B cell (primary cell): ENCODE results near the gene GPC5. TPM values are rescaled to one million over a fixed set of nuclear protein-coding genes. Genes with fewer than 3 reads are reported as not detected.

Experiments used
- ATAC-seq: fragments of 200-7000 bp; cut with Tn5 transposase; one replicate; pipeline ENCODE4 v1.10.0; 2021; ENCODE audit warnings: low read depth, mild to moderate bottlenecking, moderate number of reproducible peaks, moderate library complexity
- CTCF ChIA-PET: fragments of 350-600 bp; sonication (Branson Sonifier 250); formaldehyde crosslinking; loops from one replicate; lab custom pipeline; 2021; ENCODE audit warnings: antibody characterized with exemption, inconsistent platforms; lab: Charles Lee
- POLR2A ChIA-PET: fragments of 350-600 bp; sonication (Branson Sonifier 250); formaldehyde crosslinking; loops from one replicate; lab custom pipeline; 2021; ENCODE audit warnings: antibody characterized with exemption; lab: Charles Lee
- DNase-seq: peaks from one replicate; pipeline ENCODE4 v3.0.0; 2013
- H2AFZ ChIP-seq: 2 replicates; pipeline ENCODE4 v1.6.1; 2012; ENCODE audit warnings: mild to moderate bottlenecking, low read depth, low read length; ENCODE audit not compliant: insufficient read depth, poor library complexity, severe bottlenecking
- H3K27ac ChIP-seq, 2 donors: 1 replicate in 1 of 2; 2 replicates in 1 of 2; pipeline ENCODE4 v1.5.1; 2012 to 2013; ENCODE audit warnings: low read length in 2 of 2, mild to moderate bottlenecking in 2 of 2, moderate library complexity in 1 of 2
- H3K27me3 ChIP-seq, 4 experiments: fragments of 200-600 bp in 1 of 4; sonication (generic) in 1 of 4; replicated peaks in 1 of 4; 1 replicate in 2 of 4; 2 replicates in 2 of 4; pipeline versions ENCODE4 v1.6.1 to v1.7.0; 2013 to 2016; ENCODE audit warnings: low read length in 3 of 4, mild to moderate bottlenecking in 2 of 4, mixed read lengths in 1 of 4, moderate library complexity in 1 of 4; ENCODE audit not compliant: insufficient read depth in 4 of 4, control insufficient read depth in 3 of 4; ENCODE audit errors: control extremely low read depth in 1 of 4
- H3K36me3 ChIP-seq, 2 experiments: replicated peaks in 1 of 2; 1 replicate in 1 of 2; 2 replicates in 1 of 2; pipeline versions ENCODE4 v1.6.1 to v1.7.1; 2013; ENCODE audit warnings: low read length in 1 of 2; ENCODE audit not compliant: insufficient read depth in 2 of 2, control insufficient read depth in 1 of 2; ENCODE audit errors: control extremely low read depth in 1 of 2, extremely low read depth in 1 of 2
- H3K4me1 ChIP-seq, 2 donors: fragments of 200-600 bp in 1 of 2; sonication (generic) in 1 of 2; 1 replicate in 1 of 2; 2 replicates in 1 of 2; pipeline versions ENCODE4 v1.5.1 to v1.6.1; 2013 to 2017; ENCODE audit warnings: low read length in 2 of 2; ENCODE audit not compliant: control insufficient read depth in 2 of 2, insufficient read depth in 2 of 2
- H3K4me2 ChIP-seq: replicated peaks from 2 replicates; pipeline ENCODE3; 2012; ENCODE audit warnings: mild to moderate bottlenecking, low read depth, low read length; ENCODE audit not compliant: poor library complexity, severe bottlenecking
- H3K4me3 ChIP-seq, 5 experiments: fragments of 200-600 bp in 1 of 5; sonication (generic) in 1 of 5; 1 replicate in 3 of 5; 2 replicates in 2 of 5; pipeline versions ENCODE4 v1.5.1 to v1.7.0; 2011 to 2016; ENCODE audit warnings: low read length in 4 of 5, mild to moderate bottlenecking in 4 of 5, low read depth in 2 of 5, control low read depth in 1 of 5, moderate library complexity in 1 of 5; ENCODE audit not compliant: insufficient read depth in 1 of 5; ENCODE audit errors: control extremely low read depth in 1 of 5, extremely low read depth in 1 of 5
- H3K79me2 ChIP-seq: fragments of 200-600 bp; sonication (generic); one replicate; pipeline ENCODE4 v1.6.0; 2016; ENCODE audit warnings: low read length; ENCODE audit not compliant: control insufficient read depth, insufficient read depth
- H3K9ac ChIP-seq: fragments of 200-600 bp; sonication (generic); 2 replicates; pipeline ENCODE4 v1.6.1; 2017; ENCODE audit warnings: mild to moderate bottlenecking, low read length, moderate library complexity
- H3K9me3 ChIP-seq, 3 donors: one replicate each; pipeline versions ENCODE4 v1.6.1 to v1.7.1; 2013; ENCODE audit warnings: low read length in 2 of 3; ENCODE audit not compliant: control insufficient read depth in 2 of 3, insufficient read depth in 1 of 3; ENCODE audit errors: control extremely low read depth in 1 of 3
- H4K20me1 ChIP-seq: 2 replicates; pipeline ENCODE4 v1.6.0; 2012; ENCODE audit warnings: mild to moderate bottlenecking, low read length; ENCODE audit not compliant: insufficient read depth, control insufficient read depth, poor library complexity, severe bottlenecking
- H3K27ac Mint-ChIP-seq: one replicate; pipeline ENCODE4 v1.8.0; 2021; ENCODE audit warnings: mixed read lengths
- H3K27me3 Mint-ChIP-seq: one replicate; pipeline ENCODE4 v1.8.0; 2021; ENCODE audit warnings: mixed read lengths
- H3K4me1 Mint-ChIP-seq: one replicate; pipeline ENCODE4 v1.8.0; 2021; ENCODE audit warnings: mixed read lengths
- H3K4me3 Mint-ChIP-seq: one replicate; pipeline ENCODE4 v1.8.0; 2021; ENCODE audit warnings: mixed read lengths
- H3K9me3 Mint-ChIP-seq: one replicate; pipeline ENCODE4 v1.8.0; 2022; ENCODE audit warnings: mixed read lengths; ENCODE audit not compliant: insufficient read depth
- EZH2 ChIP-seq: IDR thresholded peaks from 2 replicates; pipeline ENCODE4 v1.6.1; 2012; ENCODE audit warnings: borderline replicate concordance, low read depth, mild to moderate bottlenecking, moderate library complexity, low read length; ENCODE audit not compliant: insufficient read depth, poor library complexity, severe bottlenecking
- WGBS: methylation state at CpG from one replicate; pipeline ENCODE4 v1.1.5; 2013; ENCODE audit warnings: missing lambda C conversion rate; ENCODE audit not compliant: insufficient coverage; 5-methylcytosine and 5-hydroxymethylcytosine counted together
- intact Hi-C: fragments of 100-400 bp; cut with micrococcal nuclease; formaldehyde crosslinking; loops from one replicate; pipeline ENCODE4 v1.10.0; 2022
- polyA plus RNA-seq: library from polyadenylated mRNA; depleted of rRNA; stranded (reverse); fragments of >200 nt; gene quantifications from 2 replicates; pipeline ENCODE4 v1.2.3, GENCODE V29; 2012
- total RNA-seq, 2 donors: library from RNA; stranded (reverse); fragments of 120-200 nt in 1 of 2; gene quantifications; 1 replicate in 1 of 2; 2 replicates in 1 of 2; pipeline versions ENCODE4 v1.2.3 to v1.2.4, GENCODE V29; 2013 to 2022
- TF ChIP-seq, protein P1 (sequence below): fragments of 200-600 bp; IDR thresholded peaks from one replicate; pipeline ENCODE4 v1.8.0; 2022; ENCODE audit warnings: antibody characterized with exemption, mild to moderate bottlenecking

The GPC5 gene
- total and polyA plus RNA-seq, 2 donors (not counting 1 experiment from before 2014, with no cell fraction given), result 0.15 to 0.30 TPM

DNA sequence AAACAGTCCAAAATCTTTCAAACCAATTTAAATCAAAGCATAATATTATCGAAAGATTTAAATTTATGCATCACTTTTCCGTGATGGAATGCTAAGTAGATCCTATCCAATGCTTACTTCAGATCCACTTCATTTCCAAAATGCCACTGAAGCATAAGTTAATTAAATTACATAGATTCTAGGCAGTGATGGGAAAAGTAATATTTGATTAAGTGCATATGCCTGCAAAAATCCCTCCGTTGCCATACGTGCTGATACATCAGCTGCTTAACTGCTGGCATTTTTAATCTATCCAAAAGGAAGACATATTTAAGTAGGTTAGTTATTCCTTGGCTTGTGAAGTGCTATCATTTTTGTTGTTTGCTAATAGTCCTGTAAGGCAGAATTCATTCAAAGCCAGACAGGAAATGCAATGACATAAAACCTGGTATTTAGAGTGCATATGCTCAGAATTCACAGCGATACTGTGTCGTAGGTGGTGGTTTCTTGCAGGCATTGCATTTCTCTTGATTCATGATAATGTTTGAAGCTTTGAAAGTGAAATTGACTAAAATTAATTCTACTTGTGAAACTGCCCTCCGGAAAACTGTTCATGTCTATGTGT lies 1089.9 kb downstream of the GPC5 start:
- ChIA-PET CTCF (no interaction called here), POLR2A (no interaction called here)
- H3K4me3 Mint-ChIP-seq, result no peak overlapping the region
- peaks cover 0 to 6% (median 0%) of the 10 kb centered on the region in 3 donors for H3K9me3 ChIP-seq
- H3K79me2 ChIP-seq, result no peaks in the 10 kb centered on the region
- H3K4me1 ChIP-seq, result no peaks in the 10 kb centered on the region
- H3K27me3 ChIP-seq, result no peaks in the 10 kb centered on the region
- H4K20me1 ChIP-seq, result no peaks in the 10 kb centered on the region
- H3K27me3 Mint-ChIP-seq, result no peaks in the 10 kb centered on the region
- H2AFZ ChIP-seq, result no peak overlapping the region
- H3K4me3 ChIP-seq, result no peak overlapping the region
- H3K9ac ChIP-seq, result no peak overlapping the region
- peaks cover 4% of the 10 kb centered on the region for H3K9me3 Mint-ChIP-seq
- no peaks in the 10 kb centered on the region for H3K4me1 Mint-ChIP-seq
- no peak for ATAC-seq
- H3K27ac Mint-ChIP-seq, result no peak overlapping the region
- intact Hi-C loops, result no loop called here
- WGBS, result 97% methylated on average over 3 of the region's 7 CpGs
- no peak for DNase-seq
- no peaks in the 10 kb centered on the region for H3K36me3 ChIP-seq
- H3K27ac ChIP-seq, result no peak overlapping the region
- no peak overlapping the region for H3K4me2 ChIP-seq
- TF ChIP-seq, protein P1, sequence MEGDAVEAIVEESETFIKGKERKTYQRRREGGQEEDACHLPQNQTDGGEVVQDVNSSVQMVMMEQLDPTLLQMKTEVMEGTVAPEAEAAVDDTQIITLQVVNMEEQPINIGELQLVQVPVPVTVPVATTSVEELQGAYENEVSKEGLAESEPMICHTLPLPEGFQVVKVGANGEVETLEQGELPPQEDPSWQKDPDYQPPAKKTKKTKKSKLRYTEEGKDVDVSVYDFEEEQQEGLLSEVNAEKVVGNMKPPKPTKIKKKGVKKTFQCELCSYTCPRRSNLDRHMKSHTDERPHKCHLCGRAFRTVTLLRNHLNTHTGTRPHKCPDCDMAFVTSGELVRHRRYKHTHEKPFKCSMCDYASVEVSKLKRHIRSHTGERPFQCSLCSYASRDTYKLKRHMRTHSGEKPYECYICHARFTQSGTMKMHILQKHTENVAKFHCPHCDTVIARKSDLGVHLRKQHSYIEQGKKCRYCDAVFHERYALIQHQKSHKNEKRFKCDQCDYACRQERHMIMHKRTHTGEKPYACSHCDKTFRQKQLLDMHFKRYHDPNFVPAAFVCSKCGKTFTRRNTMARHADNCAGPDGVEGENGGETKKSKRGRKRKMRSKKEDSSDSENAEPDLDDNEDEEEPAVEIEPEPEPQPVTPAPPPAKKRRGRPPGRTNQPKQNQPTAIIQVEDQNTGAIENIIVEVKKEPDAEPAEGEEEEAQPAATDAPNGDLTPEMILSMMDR, result no peak
- TF ChIP-seq EZH2, result no peak

DNA sequence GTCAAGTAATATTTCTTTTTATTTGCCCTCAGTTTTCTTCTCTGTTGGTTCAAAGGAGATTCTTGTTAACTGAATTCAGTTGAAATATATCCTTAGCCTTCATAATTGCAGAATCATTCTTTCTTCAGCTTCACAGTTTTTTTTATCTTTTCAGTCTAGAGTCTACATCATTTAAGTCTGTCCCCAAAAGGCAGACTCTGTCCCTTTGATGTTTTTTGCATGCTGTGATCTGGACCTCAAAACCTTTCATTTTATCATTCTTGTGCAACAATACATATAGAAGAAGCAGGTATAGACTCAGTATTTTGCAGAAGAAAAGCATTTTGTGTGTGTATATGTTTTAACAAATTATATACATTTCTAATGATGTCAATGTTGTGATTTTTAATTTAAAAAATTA lies 1093.4 kb downstream of the GPC5 start:
- POLR2A ChIA-PET, result no interaction called here
- Mint-ChIP-seq H3K4me3 (no peak overlapping the region), H3K27me3 (no peaks in the 10 kb centered on the region), H3K4me1 (no peaks in the 10 kb centered on the region), H3K27ac (no peak overlapping the region), H3K9me3 (peaks cover 4% of the 10 kb centered on the region)
- intact Hi-C loops, result no loop called here
- H3K4me3 ChIP-seq, result no peak overlapping the region
- no peak overlapping the region for H2AFZ ChIP-seq
- no peaks in the 10 kb centered on the region for H3K4me1 ChIP-seq
- DNase-seq (no peak), ATAC-seq (no peak)
- CTCF ChIA-PET, result no interaction called here
- no peaks in the 10 kb centered on the region for H4K20me1 ChIP-seq
- H3K27me3 ChIP-seq, result no peaks in the 10 kb centered on the region
- no peak overlapping the region for H3K4me2 ChIP-seq
- TF ChIP-seq EZH2, result no peak
- TF ChIP-seq, protein P1, result no peak
- H3K79me2 ChIP-seq, result no peaks in the 10 kb centered on the region
- no peak overlapping the region for H3K27ac ChIP-seq
- H3K9me3 ChIP-seq, result peaks cover 0 to 2% (median 0%) of the 10 kb centered on the region in 3 donors
- no peak overlapping the region for H3K9ac ChIP-seq
- no peaks in the 10 kb centered on the region for H3K36me3 ChIP-seq
